AG08395 (cell line): ENCODE results near the gene TEC.

Experiments
- DNase-seq: peaks from one replicate; pipeline ENCODE4 v3.0.0; 2012; ENCODE audit warnings: mixed read lengths, low spot score

The TEC gene

DNA sequence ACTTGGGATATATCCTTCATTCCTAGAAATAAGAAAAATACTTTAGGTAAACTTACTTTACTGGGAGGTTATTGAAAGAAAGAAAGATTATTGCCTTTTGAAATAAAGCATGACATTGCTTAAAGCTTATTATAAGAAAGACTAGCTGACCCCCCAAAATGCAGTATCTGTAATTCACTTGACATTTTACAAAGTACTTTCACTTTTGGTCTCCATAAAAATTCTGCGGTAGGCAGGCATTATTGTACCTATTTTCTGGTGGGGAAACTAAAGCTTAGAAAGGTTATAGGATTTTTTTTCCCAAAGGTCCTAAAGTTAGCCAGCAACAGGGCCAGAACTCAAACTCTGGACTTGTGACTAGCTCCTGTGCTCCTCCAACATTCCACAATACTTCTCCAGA, 105.9 kb downstream of the TEC start:
- DNase-seq, result no peak

- DNase-seq, result no peak
Observed at GRCh38 chr4:48162162-48162561, 107.5 kb downstream of the TEC start.

- no peak for DNase-seq
Observed at GRCh38 chr4:48157271-48157670, 112.4 kb downstream of the TEC start.

- DNase-seq, result no peak
Observed at GRCh38 chr4:48156423-48156822, 113.2 kb downstream of the TEC start.

DNA sequence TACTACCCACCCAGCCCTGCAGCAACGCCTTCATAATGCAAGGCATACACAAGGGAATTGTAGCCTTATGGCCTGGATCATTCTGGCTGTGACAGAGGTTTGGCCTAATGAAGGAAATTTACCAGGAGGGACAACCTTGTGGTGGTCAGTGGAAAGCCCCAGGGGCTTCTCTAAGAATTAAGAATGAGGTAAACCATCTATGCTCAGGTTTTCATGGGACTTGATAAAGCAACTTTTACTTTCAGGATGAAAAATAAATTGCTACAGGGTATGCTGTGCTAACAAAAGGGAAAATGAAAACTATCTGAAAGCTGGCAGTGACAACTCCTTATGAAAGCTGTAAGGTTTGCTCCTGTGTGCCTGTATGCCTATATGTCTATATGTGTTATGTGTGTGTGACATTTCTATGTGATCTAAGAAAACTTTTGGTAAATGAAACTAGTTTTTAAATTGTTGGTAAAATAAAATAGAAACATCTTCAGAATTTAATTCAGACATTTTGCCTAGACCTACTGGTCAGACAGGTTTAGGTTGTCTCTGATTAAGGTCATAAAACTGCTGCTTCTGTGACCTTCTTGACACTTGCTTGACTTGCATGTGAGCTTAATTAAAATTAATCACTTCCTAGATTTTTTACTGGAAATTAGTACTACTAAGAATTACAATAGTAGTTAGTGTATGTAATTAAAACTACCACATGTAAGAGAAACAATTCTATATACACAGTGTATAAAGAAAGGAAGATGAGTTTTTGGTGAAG, 115.7 kb downstream of the TEC start:
- DNase-seq, result no peak

GRCh38 chr4:48152259-48152658, 117.4 kb downstream of the TEC start:
- no peak for DNase-seq

DNA sequence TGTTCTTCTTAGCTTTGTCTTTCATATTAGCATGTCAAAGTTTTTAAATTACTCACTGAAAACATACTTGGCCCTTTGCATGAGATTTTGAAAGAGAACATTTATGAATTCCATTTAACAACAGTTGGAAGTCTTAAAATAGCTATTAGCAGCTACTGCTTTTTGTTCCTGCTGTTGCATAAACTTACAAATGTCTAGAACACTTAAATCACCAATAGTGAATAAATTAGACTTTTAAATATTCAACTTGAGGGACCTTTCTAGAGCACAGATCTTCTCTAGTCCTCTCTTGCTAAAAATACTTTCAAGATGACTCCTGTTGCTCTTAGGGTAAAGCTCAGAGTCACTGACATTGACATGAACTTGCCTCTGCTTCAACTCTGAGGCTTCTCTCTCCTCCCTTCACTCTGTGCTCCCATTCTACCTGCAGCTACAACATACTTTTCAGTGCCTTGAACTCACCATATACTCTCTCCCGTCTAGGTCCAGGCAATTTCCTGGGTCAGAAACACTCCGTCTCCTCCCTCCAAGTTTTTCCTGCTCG, 119.7 kb downstream of the TEC start:
- DNase-seq, result no peak

- DNase-seq, result no peak
Observed at GRCh38 chr4:48147621-48148020, 122.0 kb downstream of the TEC start.

DNA sequence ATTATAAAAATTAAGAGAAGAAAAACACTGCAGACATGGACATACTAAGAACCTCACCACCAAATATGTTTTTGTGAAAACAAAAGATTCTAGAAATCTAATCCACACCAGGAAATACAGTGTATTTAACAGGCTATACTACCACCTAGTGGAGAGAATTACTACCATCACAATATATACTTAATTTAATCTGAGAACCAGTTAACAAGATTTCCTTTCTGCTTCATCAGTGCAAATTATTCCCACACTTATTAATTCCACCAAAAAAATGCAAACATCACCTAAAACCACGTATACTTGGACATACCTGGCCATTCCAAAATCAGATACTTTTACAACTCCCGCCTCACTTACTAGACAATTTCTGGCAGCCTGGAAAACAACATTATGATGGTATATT, 128.6 kb downstream of the TEC start:
- DNase-seq, result peak; percentile 73

- peak; percentile 31 for DNase-seq
Observed at GRCh38 chr4:48139691-48140090, 129.9 kb downstream of the TEC start.

DNA sequence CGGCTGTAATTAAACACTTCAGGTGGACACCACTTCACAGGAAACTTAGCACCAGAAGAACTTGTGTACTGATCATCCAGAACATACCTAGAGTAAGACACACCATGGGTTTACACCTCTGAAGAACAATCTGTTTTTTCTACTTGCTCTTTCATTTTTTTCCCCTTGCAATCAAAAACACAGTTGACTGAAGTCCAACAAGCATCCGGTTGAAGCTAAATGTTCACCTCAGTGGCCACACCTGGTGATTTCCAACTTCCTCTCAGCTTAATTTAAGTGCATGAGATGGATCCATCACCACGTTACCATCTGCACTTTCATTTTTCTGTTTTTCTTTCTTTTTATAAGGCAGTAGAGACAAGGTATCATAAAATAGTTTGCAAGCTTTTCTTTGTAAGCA, 130.7 kb downstream of the TEC start:
- no peak for DNase-seq

DNA sequence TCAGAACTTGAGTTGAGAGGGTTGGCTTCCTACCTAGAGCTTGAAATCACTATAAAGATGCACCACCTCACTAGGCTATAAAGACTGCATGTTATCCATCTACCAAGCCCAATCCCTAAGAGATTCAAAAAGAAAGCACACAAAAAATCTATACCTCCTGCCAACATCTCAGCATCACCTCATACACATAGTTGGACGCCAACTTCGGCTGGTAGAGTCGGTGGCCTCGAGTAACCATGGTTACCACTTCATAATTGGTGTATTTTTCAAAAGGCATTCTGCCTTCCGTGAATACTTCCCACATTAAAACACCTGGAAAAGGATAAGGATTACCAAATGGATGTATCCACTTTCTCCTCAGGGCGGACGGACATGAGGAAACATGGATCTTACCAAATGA, 131.1 kb downstream of the TEC start:
- DNase-seq, result no peak

DNA sequence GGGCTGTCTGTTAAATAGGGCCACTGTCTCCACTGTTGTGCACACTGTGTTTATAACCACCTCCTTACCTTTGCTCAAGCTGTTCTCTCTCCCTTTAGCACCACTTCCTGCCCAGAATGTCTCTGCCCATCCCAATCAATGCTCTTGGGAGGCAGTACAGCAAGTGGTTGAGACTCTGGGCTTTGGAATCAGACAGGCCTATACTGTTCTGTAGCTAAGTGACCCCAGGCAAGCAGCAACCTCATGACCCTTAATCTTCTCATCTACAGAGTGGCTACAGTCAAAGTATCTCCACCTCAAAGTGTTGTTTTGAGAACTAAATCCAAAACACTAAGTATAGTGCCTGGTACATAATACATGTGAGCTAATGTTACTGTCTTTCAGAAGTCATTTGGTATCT, 131.8 kb downstream of the TEC start:
- no peak for DNase-seq

DNA sequence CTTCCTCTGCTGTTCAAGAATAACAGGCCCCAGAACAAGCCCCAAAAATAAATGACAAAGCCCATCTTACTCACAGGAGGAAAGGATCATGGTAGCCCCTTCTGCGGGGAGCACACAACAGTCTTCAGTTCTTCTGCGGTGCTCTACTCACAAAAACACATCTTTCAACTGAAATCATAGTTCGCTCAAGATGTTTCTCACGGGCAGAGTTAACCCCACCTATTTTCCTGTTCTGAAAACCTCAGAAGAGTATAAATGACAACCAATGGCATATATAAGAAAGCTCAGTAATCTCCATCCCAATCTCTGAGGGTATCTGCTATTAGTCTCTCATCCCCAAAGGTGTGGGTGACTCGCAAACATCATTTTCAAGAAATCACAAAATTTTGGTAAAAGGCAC, 135.6 kb downstream of the TEC start, which contains the start of gene TXK:
TXK (minus strand) TSS at position 170 of the 400 bp plus-strand sequence; CDS start at position 90, 80 bp downstream.
- DNase-seq, result no peak

- no peak for DNase-seq
Observed at GRCh38 chr4:48133669-48134068, 136.0 kb downstream of the TEC start.

- no peak for DNase-seq
Observed at GRCh38 chr4:48131736-48132135, 137.9 kb downstream of the TEC start.

DNA sequence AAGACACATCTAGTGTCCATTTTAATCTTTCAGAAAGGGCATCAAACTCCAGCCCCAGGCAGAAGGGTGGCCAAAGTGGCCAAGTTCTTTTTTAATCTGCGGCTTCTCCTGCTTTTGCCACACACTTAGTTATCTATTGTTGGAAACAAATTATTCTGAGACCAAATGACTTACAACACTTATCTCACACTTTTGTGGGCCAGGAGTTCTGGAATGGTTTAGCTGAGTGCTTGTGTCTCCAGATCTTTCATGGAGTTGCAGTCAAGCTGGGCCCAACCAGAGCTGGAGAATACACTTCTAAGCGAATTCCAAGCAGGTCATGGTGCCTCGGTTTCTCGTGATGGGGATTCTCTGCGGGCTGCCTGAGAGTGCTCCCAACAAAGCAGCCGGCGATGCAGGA, 139.5 kb downstream of the TEC start:
- DNase-seq, result no peak

DNA sequence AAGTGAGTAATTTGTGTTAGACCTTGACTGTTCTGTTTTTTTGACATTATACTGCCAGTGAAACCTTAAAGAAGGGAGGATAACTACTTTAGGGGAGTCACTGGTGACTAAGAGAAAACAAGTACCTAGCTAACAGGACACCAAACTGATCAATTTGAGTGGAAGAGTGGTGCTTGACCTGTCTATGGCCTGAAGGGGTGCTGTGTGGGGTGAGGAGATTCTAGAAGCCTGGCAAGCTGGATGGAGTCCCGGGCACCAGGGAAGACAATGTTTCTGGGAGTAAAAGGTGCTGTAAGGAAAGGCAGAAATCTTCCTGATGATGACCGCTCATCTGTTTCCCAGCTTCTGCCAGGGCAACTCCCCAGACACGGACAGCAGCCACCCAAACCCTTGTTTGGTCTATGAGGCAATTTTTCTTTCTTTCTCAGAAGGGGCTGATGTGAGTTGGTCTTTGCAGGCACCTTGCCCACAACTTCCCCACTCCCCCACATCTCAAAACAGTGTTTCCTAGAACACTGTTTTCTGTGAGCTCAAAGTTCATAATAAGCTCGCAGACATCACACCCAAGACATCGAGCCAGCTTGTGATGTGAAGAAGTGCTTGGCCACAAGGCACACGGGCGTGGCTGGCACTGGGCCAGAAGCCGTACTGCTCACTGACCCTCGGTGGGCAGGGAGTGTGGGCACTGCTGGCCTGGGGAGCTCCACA, 140.2 kb downstream of the TEC start:
- DNase-seq, result no peak

DNA sequence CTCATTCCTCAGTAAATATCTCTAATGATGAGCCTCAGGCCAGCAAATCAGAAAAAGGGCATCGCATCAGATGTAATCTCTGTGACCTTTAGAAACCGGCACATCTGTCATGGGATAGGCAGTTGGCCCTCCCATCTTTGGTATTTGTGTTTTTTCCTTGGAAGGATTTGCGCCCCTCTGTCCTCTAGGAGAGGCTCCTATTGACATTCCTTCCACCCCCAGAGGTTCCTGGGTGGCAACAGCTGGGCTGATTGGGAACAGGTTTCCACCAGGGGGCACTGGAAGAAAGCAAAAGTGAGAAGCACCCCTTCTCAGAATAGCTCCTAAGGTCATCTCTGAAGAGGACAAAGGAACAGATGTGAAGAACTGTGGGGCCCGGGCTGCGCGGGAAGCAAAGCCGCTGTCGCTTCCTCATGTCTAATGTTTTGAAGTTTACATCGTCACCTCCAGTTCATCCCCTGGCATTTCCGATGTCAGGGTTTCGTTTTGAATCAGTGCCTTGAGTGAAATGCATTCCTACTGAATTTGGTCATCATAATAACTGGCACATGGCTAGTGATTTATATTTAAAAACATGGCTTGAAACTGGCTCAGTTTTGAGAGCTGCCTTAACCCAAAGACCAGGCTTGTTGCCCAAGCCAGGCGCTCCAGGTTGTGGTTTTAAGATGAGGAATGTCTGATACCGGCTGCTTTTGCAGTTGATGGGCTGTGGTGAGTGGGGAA, 141.8 kb downstream of the TEC start:
- DNase-seq, result peak; percentile 86

GRCh38 chr4:48127231-48127630, 142.4 kb downstream of the TEC start:
- peak; percentile 7 for DNase-seq

DNA sequence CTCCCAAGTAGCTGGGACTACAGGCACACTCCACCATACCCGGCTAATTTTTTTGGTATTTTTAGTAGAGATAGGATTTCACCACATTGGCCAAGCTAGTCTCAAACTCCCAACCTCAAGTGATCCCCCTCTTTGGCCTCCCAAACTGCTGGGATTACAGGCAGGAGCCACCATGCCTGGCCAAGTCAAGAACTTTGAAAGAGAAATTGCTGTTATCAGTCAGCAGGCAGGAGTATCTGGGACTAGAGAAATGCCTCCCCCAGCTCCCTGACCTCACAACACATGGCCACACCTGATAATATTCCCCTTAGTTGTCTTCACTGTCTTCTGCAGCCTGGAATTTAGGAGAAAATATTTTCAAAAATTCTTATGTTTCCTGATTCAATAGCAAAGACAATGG, 143.0 kb downstream of the TEC start:
- no peak for DNase-seq

DNA sequence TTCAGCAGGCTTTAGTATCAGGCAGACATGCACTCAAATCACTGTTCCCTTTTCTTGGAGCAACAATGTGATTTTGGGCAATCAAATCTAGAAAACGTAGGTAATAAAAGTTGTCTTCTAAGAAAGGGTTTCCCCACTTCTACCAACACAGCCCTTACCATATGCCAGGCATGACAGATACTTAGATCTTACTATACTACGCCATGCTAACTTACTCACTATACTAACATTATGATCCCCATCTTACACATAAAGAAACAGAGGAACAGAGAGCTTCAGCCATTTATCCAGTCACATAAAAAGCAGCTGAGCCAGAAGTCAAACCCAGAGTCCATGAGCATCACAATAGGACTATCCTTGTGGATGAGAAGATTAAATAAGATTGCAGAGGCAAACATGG, 144.8 kb downstream of the TEC start:
- no peak for DNase-seq

- no peak for DNase-seq
Observed at GRCh38 chr4:48122756-48123155, 146.9 kb downstream of the TEC start.
